Activated CD8-positive, alpha-beta memory T cell treated with anti-CD3 and anti-CD28 coated beads, Interleukin-2, amount 50 U/mL, for 4 hours (primary cell): Measurements from ENCODE around the gene HBP1.
"Not testable (repeated sequence)": the region's sequence is repeated elsewhere in the genome, so short reads cannot be mapped to it uniquely, and the experiment has no call there.

ENCODE experiments used
- DNase-seq: peaks from one replicate; pipeline ENCODE4 v3.0.0-alpha.2; 2020

HBP1 gene

GRCh38 chr7:107187774-107188173, 19.0 kb downstream of the HBP1 start:
- no peak for DNase-seq

GRCh38 chr7:107190090-107190489, 21.3 kb downstream of the HBP1 start:
- no peak for DNase-seq

GRCh38 chr7:107194052-107194451, 25.2 kb downstream of the HBP1 start:
- DNase-seq = no peak

GRCh38 chr7:107196834-107197610, 28.2 kb downstream of the HBP1 start:
- no peak for DNase-seq

GRCh38 chr7:107201795-107202450, 33.1 kb downstream of the HBP1 start:
- DNase-seq = no peak

GRCh38 chr7:107203607-107204006, 34.8 kb downstream of the HBP1 start:
- no peak for DNase-seq

GRCh38 chr7:107206136-107206535, 37.3 kb downstream of the HBP1 start:
- no peak for DNase-seq

- DNase-seq = no peak
Measured at GRCh38 chr7:107206706-107207105, 37.9 kb downstream of the HBP1 start.

- no peak for DNase-seq
Measured at GRCh38 chr7:107207459-107207858, 38.7 kb downstream of the HBP1 start.

- no peak for DNase-seq
Measured at GRCh38 chr7:107208024-107208521, 39.3 kb downstream of the HBP1 start.

GRCh38 chr7:107208563-107208962, 39.8 kb downstream of the HBP1 start:
- no peak for DNase-seq

- DNase-seq = no peak
Measured at GRCh38 chr7:107209565-107209964, 40.8 kb downstream of the HBP1 start.

- DNase-seq = no peak
Measured at GRCh38 chr7:107210400-107210799, 41.6 kb downstream of the HBP1 start.

- no peak for DNase-seq
Measured at GRCh38 chr7:107212725-107213124, 43.9 kb downstream of the HBP1 start.

GRCh38 chr7:107213193-107213788, 44.5 kb downstream of the HBP1 start:
- DNase-seq = no peak

GRCh38 chr7:107213945-107214344, 45.1 kb downstream of the HBP1 start:
- DNase-seq = no peak

- no peak for DNase-seq
Measured at GRCh38 chr7:107219563-107220244, 50.9 kb downstream of the HBP1 start.

- no peak for DNase-seq
Measured at GRCh38 chr7:107220356-107220755, 51.6 kb downstream of the HBP1 start.

- DNase-seq = not testable (repeated sequence)
Measured at GRCh38 chr7:107220806-107221205, 52.0 kb downstream of the HBP1 start.

- DNase-seq = no peak
Measured at GRCh38 chr7:107224374-107225223, 55.8 kb downstream of the HBP1 start.

- no peak for DNase-seq
Measured at GRCh38 chr7:107228291-107228690, 59.5 kb downstream of the HBP1 start.

- DNase-seq = no peak
Measured at GRCh38 chr7:107230334-107230733, 61.5 kb downstream of the HBP1 start.
